ENCODE data around the gene CLPTM1. TPM values are rescaled to one million over a fixed set of nuclear protein-coding genes. Genes with fewer than 3 reads are reported as not detected.

CLPTM1 gene
- total and polyA plus RNA-seq, 2 experiments from 2014 or later, result 41.6 to 71.5 TPM

- TF ChIP-seq ZNF462 (CRISPR knock-in tag; IDR thresholded peaks at IDR 0.05), result no peak
- TF ChIP-seq REST (IDR thresholded peaks at IDR 0.05; ENCODE audit: unreplicated experiment), result no peak
- no peak for TF ChIP-seq ZNF331 (CRISPR knock-in tag; IDR thresholded peaks at IDR 0.05; ENCODE audit: low read depth)
These were observed 15.5 kb upstream of the CLPTM1 start (continued) for GRCh38 chr19:44939668-44940067.

GRCh38 chr19:44942067-44942571 is 13.1 kb upstream of the CLPTM1 start, which contains the start of gene APOC4:
TSS of gene APOC4 (plus strand) at chr19:44942237. CDS start at chr19:44942278, 41 bp downstream.
- no peaks in the 10 kb centered on the region; the same call in 2 of the 3 replicates for H3K36me3 Mint-ChIP-seq (ENCODE audit: low read depth)
- H3K27me3 ChIP-seq (ENCODE audit: insufficient read depth), result no peaks in the 10 kb centered on the region
- H3K4me3 ChIP-seq, result no peak within 1 kb of the TSS
- no peak within 1 kb of the TSS for H2AFZ ChIP-seq
- H3K27ac Mint-ChIP-seq, result no peak within 1 kb of the TSS
- no peak for ATAC-seq
- no peaks in the 10 kb centered on the region for H3K9me2 ChIP-seq (ENCODE audit: insufficient read depth)
- H3K9me3 Mint-ChIP-seq, result no peaks in the 10 kb centered on the region; the same call in 2 of the 3 replicates
- H3K27me3 Mint-ChIP-seq (ENCODE audit: insufficient read depth, low read depth, poor library complexity), result peaks cover 14% of the 10 kb centered on the region
- no peaks in the 10 kb centered on the region for H4K20me1 ChIP-seq (replicated peaks; ENCODE audit: insufficient read depth)
- H3K27ac ChIP-seq (ENCODE audit: low read depth), result no peak within 1 kb of the TSS
- 0 out of 2 replicates have a peak, but pooled peaks cover 5% of the 10 kb centered on the region for H3F3A ChIP-seq (replicated peaks; ENCODE audit: low read depth)
- H3K4me3 Mint-ChIP-seq, result no peak within 1 kb of the TSS
- H3K4me1 ChIP-seq (ENCODE audit: insufficient read depth), result no peaks in the 10 kb centered on the region
- no peak for DNase-seq (ENCODE audit: low spot score)
- no peak within 1 kb of the TSS for H3K4me2 ChIP-seq
- H3K36me3 ChIP-seq (ENCODE audit: insufficient read depth), result no peaks in the 10 kb centered on the region
- no peaks in the 10 kb centered on the region for H3K4me1 Mint-ChIP-seq
- H3K79me2 ChIP-seq (replicated peaks; ENCODE audit: insufficient read depth), result no peaks in the 10 kb centered on the region
- no peak for TF ChIP-seq CTCF (conservative IDR thresholded peaks at IDR 0.05; ENCODE audit: low read depth in 2 of 2)
- TF ChIP-seq ETS1 (IDR thresholded peaks at IDR 0.05), result no peak
- TF ChIP-seq REST (IDR thresholded peaks at IDR 0.05; ENCODE audit: unreplicated experiment), result no peak

All from GM23338 (cell line).